HepG2 (cell line): ENCODE data around the gene NELFCD. TPM values are rescaled to one million over a fixed set of nuclear protein-coding genes. Genes with fewer than 3 reads are reported as not detected.

Source experiments
- CENPX ChIP-seq: sonication (generic); formaldehyde crosslinking; IDR thresholded peaks from 2 replicates; pipeline ENCODE4 v1.9.0; 2021; ENCODE audit warnings: mild to moderate bottlenecking, missing genetic modification reagents, moderate library complexity
- ELF4 ChIP-seq: sonication (generic); formaldehyde crosslinking; IDR thresholded peaks from 2 replicates; pipeline ENCODE4 v1.5.0; 2020; ENCODE audit warnings: missing genetic modification reagents, mild to moderate bottlenecking, moderate library complexity, borderline replicate concordance
- FOSL1 ChIP-seq: sonication (generic); formaldehyde crosslinking; IDR thresholded peaks from 2 replicates; pipeline ENCODE4 v1.9.0; 2021; ENCODE audit warnings: missing genetic modification reagents, borderline replicate concordance
- FOXA1 ChIP-seq, 2 experiments: fragments of 450-650 bp in 1 of 2; sonication (generic) in 1 of 2; formaldehyde crosslinking in 1 of 2; IDR thresholded peaks; 2 replicates each; pipeline versions ENCODE4 v1.4.0 to v1.6.1; 2016 to 2020; ENCODE audit warnings: missing genetic modification reagents in 1 of 2
- JDP2 ChIP-seq: sonication (generic); formaldehyde crosslinking; IDR thresholded peaks from 2 replicates; pipeline ENCODE4 v1.8.1; 2022; ENCODE audit warnings: missing genetic modification reagents, borderline replicate concordance
- KDM1A ChIP-seq: IDR thresholded peaks from 2 replicates; pipeline ENCODE4 v1.6.1; 2016; ENCODE audit warnings: missing compliant biosample characterization
- KDM5B ChIP-seq: sonication (generic); formaldehyde crosslinking; IDR thresholded peaks from 2 replicates; pipeline ENCODE4 v1.4.0; 2020; ENCODE audit warnings: missing genetic modification reagents, mild to moderate bottlenecking, borderline replicate concordance
- NCOA1 ChIP-seq: sonication (generic); formaldehyde crosslinking; IDR thresholded peaks from 2 replicates; pipeline ENCODE4 v1.9.0; 2021; ENCODE audit warnings: missing genetic modification reagents
- NKX3-1 ChIP-seq: sonication (generic); formaldehyde crosslinking; IDR thresholded peaks from 2 replicates; pipeline ENCODE4 v1.5.0; 2020; ENCODE audit warnings: missing genetic modification reagents
- SP1 ChIP-seq, 2 experiments: fragments of 450-650 bp in 1 of 2; sonication (generic) in 1 of 2; formaldehyde crosslinking in 1 of 2; IDR thresholded peaks; 2 replicates each; pipeline versions ENCODE4 v1.4.0 to v1.6.1; 2016 to 2020; ENCODE audit warnings: missing genetic modification reagents in 1 of 2
- STAG1 ChIP-seq: sonication (generic); formaldehyde crosslinking; IDR thresholded peaks from 2 replicates; pipeline ENCODE4 v1.4.0; 2020; ENCODE audit warnings: missing genetic modification reagents
- THAP9 ChIP-seq: sonication (generic); formaldehyde crosslinking; IDR thresholded peaks from 2 replicates; pipeline ENCODE4; 2020; ENCODE audit warnings: missing genetic modification reagents, mild to moderate bottlenecking, borderline replicate concordance
- YY1 ChIP-seq: IDR thresholded peaks from 2 replicates; pipeline ENCODE4 v1.6.1; 2011; ENCODE audit warnings: low read length, low read depth, moderate library complexity, mild to moderate bottlenecking; ENCODE audit not compliant: insufficient read depth, insufficient replicate concordance
- ZFP36L1 ChIP-seq: sonication (generic); formaldehyde crosslinking; IDR thresholded peaks from 2 replicates; pipeline ENCODE4 v1.8.0; 2022; ENCODE audit warnings: mild to moderate bottlenecking, missing genetic modification reagents, moderate library complexity
- ZFP37 ChIP-seq: sonication (generic); formaldehyde crosslinking; IDR thresholded peaks from 2 replicates; pipeline ENCODE4 v1.4.0; 2020; ENCODE audit warnings: missing genetic modification reagents, borderline replicate concordance
- ZNF280D ChIP-seq: sonication (generic); formaldehyde crosslinking; IDR thresholded peaks from 2 replicates; pipeline ENCODE4 v1.5.1; 2020; ENCODE audit warnings: mild to moderate bottlenecking, missing genetic modification reagents
- ZNF749 ChIP-seq: sonication (generic); formaldehyde crosslinking; IDR thresholded peaks from 2 replicates; pipeline ENCODE4 v1.8.0; 2022; ENCODE audit warnings: mild to moderate bottlenecking, missing genetic modification reagents, moderate library complexity, borderline replicate concordance
- ZNF777 ChIP-seq: sonication (generic); formaldehyde crosslinking; IDR thresholded peaks from 2 replicates; pipeline ENCODE4 v1.4.0; 2020; ENCODE audit warnings: missing genetic modification reagents
- ZNF841 ChIP-seq: sonication (generic); formaldehyde crosslinking; IDR thresholded peaks from 2 replicates; pipeline ENCODE4 v1.8.1; 2023; ENCODE audit warnings: missing genetic modification reagents, borderline replicate concordance
- polyA plus RNA-seq, 8 experiments: library from polyadenylated mRNA; depleted of rRNA in 3 of 8; stranded (reverse) in 7 of 8; unstranded in 1 of 8; fragments of >200 nt; fragmentation: Illumina TruSeq in 4 of 8; extraction: Trizol in 4 of 8; gene quantifications; 2 replicates each; pipeline versions ENCODE4 v1.2.1 to v1.2.3, GENCODE V29; 2011 to 2016; ENCODE audit warnings: low read depth in 4 of 8, missing spikeins in 1 of 8, mixed read lengths in 1 of 8; ENCODE audit not compliant: insufficient read depth in 1 of 8
- total RNA-seq, 5 experiments: library from RNA; depleted of rRNA; stranded (reverse); fragments of >200 nt; fragmentation: Illumina TruSeq; extraction: Trizol; gene quantifications; 2 replicates each; pipeline ENCODE4 v1.2.3, GENCODE V29; 2016; ENCODE audit warnings: low read depth in 1 of 5
- TF ChIP-seq, protein P1 (sequence below): fragments of 450-650 bp; IDR thresholded peaks from 2 replicates; pipeline ENCODE4 v1.6.1; 2016
- TF ChIP-seq, protein P2 (sequence below): sonication (generic); formaldehyde crosslinking; IDR thresholded peaks from 2 replicates; pipeline ENCODE4 v1.5.0; 2020; ENCODE audit warnings: missing genetic modification reagents, mild to moderate bottlenecking, borderline replicate concordance

Gene NELFCD
- total and polyA plus RNA-seq, 2 of the 13 experiments (the other 11 are each of a cell fraction or from before 2014, with no cell fraction given), result 159 to 203 TPM

GRCh38 chr20:58995461-58996225 is 14.6 kb downstream of the NELFCD start (continued):
- TF ChIP-seq THAP9 (CRISPR knock-in tag) (no peak), ZNF280D (CRISPR knock-in tag) (no peak), FOXA1 (IDR thresholded peaks at IDR 0.05) (no peak), FOXA1 (CRISPR knock-in tag; IDR thresholded peaks at IDR 0.05) (peak; percentile 81), ZNF841 (CRISPR knock-in tag) (no peak), JDP2 (CRISPR knock-in tag) (no peak), FOSL1 (CRISPR knock-in tag) (no peak), STAG1 (CRISPR knock-in tag) (no peak), ELF4 (no peak), NKX3-1 (CRISPR knock-in tag) (no peak), ZFP36L1 (CRISPR knock-in tag) (no peak), NCOA1 (CRISPR knock-in tag) (peak; percentile 76; the same call in 1 of the 2 replicates), KDM1A (CRISPR knock-in tag) (peak; percentile 43; the same call in 1 of the 2 replicates), KDM5B (CRISPR knock-in tag) (peak; percentile 51; the same call in 1 of the 2 replicates), YY1 (no peak), CENPX (CRISPR knock-in tag) (no peak), ZNF777 (no peak), SP1 (IDR thresholded peaks at IDR 0.05) (no peak), SP1 (CRISPR knock-in tag; IDR thresholded peaks at IDR 0.05) (no peak), ZNF749 (CRISPR knock-in tag) (no peak; the same call in 1 of the 2 replicates), ZFP37 (CRISPR knock-in tag) (no peak)
- TF ChIP-seq, protein P1, sequence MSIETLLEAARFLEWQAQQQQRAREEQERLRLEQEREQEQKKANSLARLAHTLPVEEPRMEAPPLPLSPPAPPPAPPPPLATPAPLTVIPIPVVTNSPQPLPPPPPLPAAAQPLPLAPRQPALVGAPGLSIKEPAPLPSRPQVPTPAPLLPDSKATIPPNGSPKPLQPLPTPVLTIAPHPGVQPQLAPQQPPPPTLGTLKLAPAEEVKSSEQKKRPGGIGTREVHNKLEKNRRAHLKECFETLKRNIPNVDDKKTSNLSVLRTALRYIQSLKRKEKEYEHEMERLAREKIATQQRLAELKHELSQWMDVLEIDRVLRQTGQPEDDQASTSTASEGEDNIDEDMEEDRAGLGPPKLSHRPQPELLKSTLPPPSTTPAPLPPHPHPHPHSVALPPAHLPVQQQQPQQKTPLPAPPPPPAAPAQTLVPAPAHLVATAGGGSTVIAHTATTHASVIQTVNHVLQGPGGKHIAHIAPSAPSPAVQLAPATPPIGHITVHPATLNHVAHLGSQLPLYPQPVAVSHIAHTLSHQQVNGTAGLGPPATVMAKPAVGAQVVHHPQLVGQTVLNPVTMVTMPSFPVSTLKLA, result no peak
- TF ChIP-seq, protein P2, sequence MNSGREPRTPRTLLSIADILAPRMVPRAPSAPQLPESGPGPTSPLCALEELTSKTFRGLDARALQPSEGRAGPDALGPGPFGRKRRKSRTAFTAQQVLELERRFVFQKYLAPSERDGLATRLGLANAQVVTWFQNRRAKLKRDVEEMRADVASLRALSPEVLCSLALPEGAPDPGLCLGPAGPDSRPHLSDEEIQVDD, result 0 out of 2 replicates have a peak, but pooled peaks have one; percentile 44
